ENCODE measurements around the gene HDGFL2. TPM values are rescaled to one million over a fixed set of nuclear protein-coding genes. Genes with fewer than 3 reads are reported as not detected.

Gene HDGFL2
- total and polyA plus RNA-seq, 12 donors: 22.0 to 74.7 (median 35.7) TPM

GRCh38 chr19:4513248-4513647 is 41.2 kb downstream of the HDGFL2 start:
- no peaks in the 10 kb centered on the region for H3K27me3 ChIP-seq
- intact Hi-C loops (cut with DNase I): no loop called here
- no peak overlapping the region for H3K27ac ChIP-seq
- H3K9me3 ChIP-seq (replicated peaks in 1 of 3): no peaks in the 10 kb centered on the region
- no peaks in the 10 kb centered on the region for H3K36me3 ChIP-seq (replicated peaks in 1 of 2)
- WGBS, 4 donors: 84 to 92% (median 89%) methylated on average over 12 to 17 of the region's 17 CpGs
- TF ChIP-seq CTCF (IDR thresholded peaks at IDR 0.05) (no peak), POLR2A (IDR thresholded peaks at IDR 0.05) (no peak)
- H3K4me3 ChIP-seq: no peak overlapping the region
- H3K4me1 ChIP-seq (replicated peaks in 1 of 2): no peaks in the 10 kb centered on the region
- DNase-seq: no peak

GRCh38 chr19:4515732-4516131 is 43.6 kb downstream of the HDGFL2 start:
- H3K9me3 ChIP-seq (replicated peaks in 1 of 3): no peaks in the 10 kb centered on the region
- TF ChIP-seq CTCF (IDR thresholded peaks at IDR 0.05) (no peak), POLR2A (IDR thresholded peaks at IDR 0.05) (no peak)
- intact Hi-C loops (cut with DNase I): no loop called here
- H3K36me3 ChIP-seq (replicated peaks in 1 of 2): no peaks in the 10 kb centered on the region
- H3K27ac ChIP-seq: no peak overlapping the region
- H3K27me3 ChIP-seq: no peaks in the 10 kb centered on the region
- H3K4me3 ChIP-seq: no peak overlapping the region
- no peaks in the 10 kb centered on the region for H3K4me1 ChIP-seq (replicated peaks in 1 of 2)
- 74 to 95% (median 84%) methylated on average over 4 to 5 of the region's 5 CpGs for WGBS, 4 donors
- no peak for DNase-seq

- H3K27me3 ChIP-seq: no peaks in the 10 kb centered on the region
- TF ChIP-seq POLR2A (IDR thresholded peaks at IDR 0.05) (no peak), CTCF (IDR thresholded peaks at IDR 0.05) (no peak)
- H3K36me3 ChIP-seq (replicated peaks in 1 of 2): no peaks in the 10 kb centered on the region
- no peak overlapping the region for H3K4me3 ChIP-seq
- no peaks in the 10 kb centered on the region for H3K4me1 ChIP-seq (replicated peaks in 1 of 2)
- no peak overlapping the region for H3K27ac ChIP-seq
- no peak for DNase-seq
- intact Hi-C loops (cut with DNase I): no loop called here
- WGBS, 4 donors: 61 to 65% (median 63%) methylated on average over 8 to 14 of the region's 14 CpGs
- H3K9me3 ChIP-seq (replicated peaks in 1 of 3): no peaks in the 10 kb centered on the region
These were observed 44.3 kb downstream of the HDGFL2 start for GRCh38 chr19:4516199-4516938.

- Histone ChIP-seq H3K4me3 (no peak overlapping the region), H3K27ac (no peak overlapping the region), H3K27me3 (no peaks in the 10 kb centered on the region), H3K4me1 (replicated peaks in 1 of 2) (no peaks in the 10 kb centered on the region), H3K9me3 (replicated peaks in 1 of 3) (no peaks in the 10 kb centered on the region), H3K36me3 (replicated peaks in 1 of 2) (no peaks in the 10 kb centered on the region)
- no peak for DNase-seq
- WGBS, 4 donors: 63 to 84% (median 64%) methylated on average over 5 to 8 of the region's 8 CpGs; no CpG with 5 or more reads in 1 of the 4 donors
- intact Hi-C loops (cut with DNase I): no loop called here
- TF ChIP-seq CTCF (IDR thresholded peaks at IDR 0.05): no peak
These were observed 44.8 kb downstream of the HDGFL2 start for GRCh38 chr19:4516939-4517300.

All from adrenal gland (tissue), 12 donors.